Endothelial cell of umbilical vein (primary cell): ENCODE measurements around the gene RNF32. TPM values are rescaled to one million over a fixed set of nuclear protein-coding genes. Genes with fewer than 3 reads are reported as not detected.

Experiments
- BruUV-seq: library from RNA; stranded (reverse); fragments of 400-500 nt; replicated peaks from 2 replicates; lab custom pipeline; 2021; lab: Mats Ljungman, UMichigan
- CTCF ChIA-PET: fragments of 300-600, 350-600 bp; sonication (Branson Sonifier 250); formaldehyde crosslinking; loops from one replicate; lab custom pipeline; 2021; ENCODE audit warnings: antibody characterized with exemption, inconsistent platforms; lab: Charles Lee
- POLR2A ChIA-PET: fragments of 300-600, 350-600 bp; sonication (Branson Sonifier 250); formaldehyde crosslinking; loops from one replicate; lab custom pipeline; 2021; ENCODE audit warnings: antibody characterized with exemption, inconsistent platforms; lab: Charles Lee
- DNase-seq: peaks from one replicate; pipeline ENCODE4 v3.0.0-alpha.2; 2011; ENCODE audit warnings: low read depth, low spot score
- FAIRE-seq: peaks from 2 replicates; lab custom pipeline; 2011; peaks lifted over from hg19 to GRCh38; lab: Jason Lieb, UNC
- H2AFZ ChIP-seq: 2 replicates; pipeline ENCODE4 v1.6.0; 2012; ENCODE audit warnings: low read depth, low read length, control low read depth, inconsistent platforms
- H3K27ac ChIP-seq: 2 replicates; pipeline ENCODE4 v1.5.1; 2011; ENCODE audit warnings: low read depth, mild to moderate bottlenecking, control low read depth, low read length, moderate library complexity; ENCODE audit not compliant: insufficient read depth
- H3K27me3 ChIP-seq, 2 experiments: 2 replicates each; pipeline versions ENCODE4 v1.6.0 to v1.6.1; 2011; ENCODE audit warnings: low read length in 2 of 2, mixed read lengths in 1 of 2; ENCODE audit not compliant: control insufficient read depth in 2 of 2, insufficient read depth in 2 of 2
- H3K36me3 ChIP-seq, 2 experiments: 2 replicates in 1 of 2; 3 replicates in 1 of 2; pipeline ENCODE4 v1.5.1; 2011; ENCODE audit warnings: low read length in 2 of 2, mild to moderate bottlenecking in 1 of 2, moderate library complexity in 1 of 2; ENCODE audit not compliant: control insufficient read depth in 2 of 2, insufficient read depth in 2 of 2; ENCODE audit errors: extremely low read depth in 1 of 2
- H3K4me1 ChIP-seq: 3 replicates; pipeline ENCODE4 v1.5.1; 2011; ENCODE audit warnings: mild to moderate bottlenecking, low read length; ENCODE audit not compliant: control insufficient read depth, insufficient read depth; ENCODE audit errors: extremely low read depth
- H3K4me2 ChIP-seq: 2 replicates; pipeline ENCODE4 v1.6.1; 2011; ENCODE audit warnings: low read length, control low read depth, mixed read lengths; ENCODE audit not compliant: insufficient read depth
- H3K4me3 ChIP-seq, 3 experiments: fragments of 200-600 bp in 1 of 3; sonication (generic), shearing (Covaris generic) in 1 of 3; replicated peaks in 1 of 3; 2 replicates each; pipeline ENCODE4 v1.5.1; 2011 to 2016; ENCODE audit warnings: control low read depth in 3 of 3, low read length in 3 of 3, mild to moderate bottlenecking in 2 of 3, inconsistent platforms in 1 of 3, low read depth in 1 of 3, moderate library complexity in 1 of 3; ENCODE audit not compliant: insufficient read depth in 1 of 3
- H3K79me2 ChIP-seq: 2 replicates; pipeline ENCODE4 v1.6.0; 2012; ENCODE audit warnings: low read length, inconsistent platforms; ENCODE audit not compliant: control insufficient read depth, insufficient read depth
- H3K9ac ChIP-seq: replicated peaks from 2 replicates; pipeline ENCODE3; 2011; ENCODE audit warnings: low read length, control low read depth; ENCODE audit not compliant: insufficient read depth; ENCODE audit errors: extremely low read depth
- H3K9me1 ChIP-seq: replicated peaks from 3 replicates; pipeline ENCODE4 v1.6.0; 2011; ENCODE audit warnings: mild to moderate bottlenecking, low read length; ENCODE audit not compliant: control insufficient read depth, insufficient read depth; ENCODE audit errors: extremely low read depth
- H3K9me3 ChIP-seq: replicated peaks from 2 replicates; pipeline ENCODE4 v1.5.1; 2012; ENCODE audit warnings: low read length, inconsistent platforms; ENCODE audit not compliant: control insufficient read depth, insufficient read depth
- H4K20me1 ChIP-seq: replicated peaks from 2 replicates; pipeline ENCODE3; 2011; ENCODE audit warnings: mild to moderate bottlenecking, low read length; ENCODE audit not compliant: control insufficient read depth, insufficient read depth; ENCODE audit errors: extremely low read depth
- CTCF ChIP-seq, 2 donors: IDR thresholded peaks; 1 replicate in 1 of 2; 2 replicates in 1 of 2; pipeline ENCODE4 v1.5.1; 2011; ENCODE audit warnings: low read length in 2 of 2, mild to moderate bottlenecking in 2 of 2, moderate library complexity in 2 of 2, control low read depth in 1 of 2, inconsistent platforms in 1 of 2, low read depth in 1 of 2; ENCODE audit not compliant: insufficient read depth in 1 of 2; ENCODE audit errors: extremely low read depth in 1 of 2
- EZH2 ChIP-seq: IDR thresholded peaks from 2 replicates; pipeline ENCODE4 v1.6.1; 2012; ENCODE audit warnings: borderline replicate concordance, low read depth, mild to moderate bottlenecking, moderate library complexity, low read length, inconsistent platforms; ENCODE audit not compliant: severe bottlenecking
- FOS ChIP-seq: IDR thresholded peaks from 2 replicates; pipeline ENCODE4 v1.6.1; 2011; ENCODE audit warnings: mild to moderate bottlenecking, low read length, moderate library complexity, borderline replicate concordance; ENCODE audit not compliant: insufficient read depth
- GATA2 ChIP-seq: IDR thresholded peaks from 2 replicates; pipeline ENCODE4 v1.7.0; 2011; ENCODE audit warnings: low read depth, mild to moderate bottlenecking, moderate library complexity, mixed read lengths, low read length; ENCODE audit not compliant: insufficient read length, insufficient read depth
- JUN ChIP-seq: IDR thresholded peaks from 2 replicates; pipeline ENCODE4 v1.6.1; 2011; ENCODE audit warnings: borderline replicate concordance, low read depth; ENCODE audit not compliant: insufficient read length, insufficient read depth
- MAX ChIP-seq: IDR thresholded peaks from 2 replicates; pipeline ENCODE4 v1.6.1; 2011; ENCODE audit not compliant: insufficient read depth, insufficient read length
- MYC ChIP-seq: IDR thresholded peaks from one replicate; pipeline ENCODE4 v1.6.1; 2011; ENCODE audit warnings: mild to moderate bottlenecking, low read depth, low read length
- POLR2A ChIP-seq: IDR thresholded peaks from 2 replicates; pipeline ENCODE4 v1.6.1; 2012; ENCODE audit warnings: low read depth, mild to moderate bottlenecking, control low read depth, low read length
- POLR2AphosphoS5 ChIP-seq: IDR thresholded peaks from 2 replicates; pipeline ENCODE4 v1.6.1; 2012; ENCODE audit warnings: low read depth, mild to moderate bottlenecking, control low read depth, low read length, moderate library complexity; ENCODE audit not compliant: insufficient read depth
- dilution Hi-C: fragments of 300-500 bp; cut with MboI; formaldehyde crosslinking; loops from one replicate; pipeline ENCODE4 v1.15.0; 2019; ENCODE audit warnings: low sequenced_read_pairs; ENCODE audit not compliant: extremely low pct_ligation_motif_present
- intact Hi-C: fragments of 100-400 bp; cut with micrococcal nuclease; formaldehyde crosslinking; loops from one replicate; pipeline ENCODE4 v1.10.0; 2022
- polyA plus RNA-seq, 4 experiments: library from polyadenylated mRNA; depleted of rRNA in 3 of 4; stranded (reverse) in 3 of 4; unstranded in 1 of 4; fragments of >200 nt; gene quantifications; 2 replicates each; pipeline versions ENCODE4 v1.2.1 to v1.2.3, GENCODE V29; 2011 to 2012; ENCODE audit warnings: missing spikeins in 1 of 4
- total RNA-seq: library from RNA; stranded (reverse); gene quantifications from 2 replicates; pipeline ENCODE4 v1.2.3, GENCODE V29; 2021

RNF32 gene
- total and polyA plus RNA-seq, 2 donors (not counting 3 experiments of a cell fraction or from before 2014, with no cell fraction given), result 0.14 TPM; not detected in 1

GRCh38 chr7:156655251-156655650 lies 14.7 kb downstream of the RNF32 start:
- no peaks in the 10 kb centered on the region for H3K27me3 ChIP-seq
- intact Hi-C loops (no loop called here), dilution Hi-C loops (no loop called here)
- no peak overlapping the region for H2AFZ ChIP-seq
- no peak overlapping the region for H3K4me2 ChIP-seq
- H3K9ac ChIP-seq, result no peak overlapping the region
- no peaks in the 10 kb centered on the region for H3K4me1 ChIP-seq
- DNase-seq (no peak), FAIRE-seq (no peak)
- TF ChIP-seq POLR2A (no peak), EZH2 (no peak), POLR2AphosphoS5 (no peak), GATA2 (no peak), FOS (no peak), CTCF (IDR thresholded peaks at IDR 0.05; ENCODE audit: extremely low read depth in 1 of 2, insufficient read depth in 1 of 2, low read depth in 1 of 2, low read length in 2 of 2) (no peak), MYC (no peak), MAX (no peak), JUN (no peak)
- no peaks in the 10 kb centered on the region for H3K36me3 ChIP-seq
- H3K4me3 ChIP-seq, result no peak overlapping the region
- no peaks in the 10 kb centered on the region for H4K20me1 ChIP-seq
- H3K9me1 ChIP-seq, result no peaks in the 10 kb centered on the region
- ChIA-PET CTCF (no interaction called here), POLR2A (no interaction called here)
- H3K9me3 ChIP-seq, result no peaks in the 10 kb centered on the region
- H3K79me2 ChIP-seq, result no peaks in the 10 kb centered on the region
- H3K27ac ChIP-seq, result no peak overlapping the region
- BruUV-seq, result no TSS peak
